OCI-LY1 (cell line): ENCODE measurements around the gene ZBTB43.

Source experiments
- H2AFZ ChIP-seq: fragments of 200-600 bp; sonication (generic), shearing (Covaris generic); 2 replicates; pipeline ENCODE4 v1.6.0; 2014; ENCODE audit warnings: antibody characterized with exemption, mild to moderate bottlenecking, low read length
- H3F3A ChIP-seq: fragments of 200-600 bp; sonication (generic), shearing (Covaris generic); 2 replicates; pipeline ENCODE4 v1.6.0; 2014; ENCODE audit warnings: mild to moderate bottlenecking, antibody characterized with exemption, low read length, moderate library complexity; ENCODE audit not compliant: insufficient read depth
- H3K27ac ChIP-seq: fragments of 200-600 bp; sonication (generic); 2 replicates; pipeline ENCODE4 v1.5.1; 2014; ENCODE audit warnings: low read length, mixed run types, mild to moderate bottlenecking, low read depth; ENCODE audit not compliant: poor library complexity, severe bottlenecking
- H3K27me3 ChIP-seq: fragments of 200-600 bp; sonication (generic); 2 replicates; pipeline ENCODE4 v1.6.0; 2014; ENCODE audit warnings: antibody characterized with exemption, mild to moderate bottlenecking, low read length, moderate library complexity; ENCODE audit not compliant: insufficient read depth
- H3K36me3 ChIP-seq: fragments of 200-600 bp; sonication (generic); 2 replicates; pipeline ENCODE4 v1.6.1; 2014; ENCODE audit warnings: mild to moderate bottlenecking, antibody characterized with exemption, low read length, moderate library complexity, mixed read lengths; ENCODE audit not compliant: insufficient read depth
- H3K4me1 ChIP-seq: fragments of 200-600 bp; sonication (generic); 2 replicates; pipeline ENCODE4 v1.5.1; 2014; ENCODE audit warnings: mild to moderate bottlenecking, low read length, moderate library complexity; ENCODE audit not compliant: insufficient read depth, severe bottlenecking
- H3K4me2 ChIP-seq: fragments of 200-600 bp; sonication (generic), shearing (Covaris generic); 2 replicates; pipeline ENCODE4 v1.6.1; 2014; ENCODE audit warnings: low read length
- H3K4me3 ChIP-seq: fragments of 200-600 bp; sonication (generic); 2 replicates; pipeline ENCODE4 v1.5.1; 2014; ENCODE audit warnings: low read length, low read depth, mild to moderate bottlenecking, mixed read lengths; ENCODE audit not compliant: poor library complexity, severe bottlenecking
- H3K79me2 ChIP-seq: fragments of 200-600 bp; shearing (Covaris generic); 2 replicates; pipeline ENCODE4 v1.6.1; 2016; ENCODE audit warnings: mixed run types, low read length, mixed read lengths; ENCODE audit not compliant: insufficient read depth
- H3K9ac ChIP-seq: fragments of 200-600 bp; sonication (generic), shearing (Covaris generic); 2 replicates; pipeline ENCODE4 v1.6.1; 2014; ENCODE audit warnings: mild to moderate bottlenecking, low read length, mixed read lengths
- H3K9me2 ChIP-seq: fragments of 200-600 bp; sonication (generic), shearing (Covaris generic); 2 replicates; pipeline ENCODE4 v1.6.1; 2014; ENCODE audit warnings: low read depth, mild to moderate bottlenecking, low read length, mixed read lengths
- H3K9me3 ChIP-seq: fragments of 200-600 bp; shearing (Covaris generic); 2 replicates; pipeline ENCODE4 v1.6.1; 2014; ENCODE audit warnings: low read length, mixed read lengths
- H4K20me1 ChIP-seq: fragments of 200-600 bp; sonication (generic), shearing (Covaris generic); 2 replicates; pipeline ENCODE4 v1.6.0; 2016; ENCODE audit warnings: mild to moderate bottlenecking, low read length; ENCODE audit not compliant: insufficient read depth
- EZH2 ChIP-seq: fragments of 200-600 bp; sonication (generic), shearing (Covaris generic); IDR thresholded peaks from 2 replicates; pipeline ENCODE4 v1.8.0; 2017; ENCODE audit warnings: borderline replicate concordance, mixed run types, mild to moderate bottlenecking, antibody characterized with exemption, low read length, moderate library complexity, mixed read lengths
- TF ChIP-seq, protein P1 (sequence below): fragments of 200-600 bp; sonication (generic), shearing (Covaris generic); IDR thresholded peaks from 2 replicates; pipeline ENCODE4 v1.5.1; 2017; ENCODE audit warnings: mild to moderate bottlenecking, antibody characterized with exemption, low read length, moderate library complexity, mixed read lengths

ZBTB43 gene, protein sequence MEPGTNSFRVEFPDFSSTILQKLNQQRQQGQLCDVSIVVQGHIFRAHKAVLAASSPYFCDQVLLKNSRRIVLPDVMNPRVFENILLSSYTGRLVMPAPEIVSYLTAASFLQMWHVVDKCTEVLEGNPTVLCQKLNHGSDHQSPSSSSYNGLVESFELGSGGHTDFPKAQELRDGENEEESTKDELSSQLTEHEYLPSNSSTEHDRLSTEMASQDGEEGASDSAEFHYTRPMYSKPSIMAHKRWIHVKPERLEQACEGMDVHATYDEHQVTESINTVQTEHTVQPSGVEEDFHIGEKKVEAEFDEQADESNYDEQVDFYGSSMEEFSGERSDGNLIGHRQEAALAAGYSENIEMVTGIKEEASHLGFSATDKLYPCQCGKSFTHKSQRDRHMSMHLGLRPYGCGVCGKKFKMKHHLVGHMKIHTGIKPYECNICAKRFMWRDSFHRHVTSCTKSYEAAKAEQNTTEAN

DNA sequence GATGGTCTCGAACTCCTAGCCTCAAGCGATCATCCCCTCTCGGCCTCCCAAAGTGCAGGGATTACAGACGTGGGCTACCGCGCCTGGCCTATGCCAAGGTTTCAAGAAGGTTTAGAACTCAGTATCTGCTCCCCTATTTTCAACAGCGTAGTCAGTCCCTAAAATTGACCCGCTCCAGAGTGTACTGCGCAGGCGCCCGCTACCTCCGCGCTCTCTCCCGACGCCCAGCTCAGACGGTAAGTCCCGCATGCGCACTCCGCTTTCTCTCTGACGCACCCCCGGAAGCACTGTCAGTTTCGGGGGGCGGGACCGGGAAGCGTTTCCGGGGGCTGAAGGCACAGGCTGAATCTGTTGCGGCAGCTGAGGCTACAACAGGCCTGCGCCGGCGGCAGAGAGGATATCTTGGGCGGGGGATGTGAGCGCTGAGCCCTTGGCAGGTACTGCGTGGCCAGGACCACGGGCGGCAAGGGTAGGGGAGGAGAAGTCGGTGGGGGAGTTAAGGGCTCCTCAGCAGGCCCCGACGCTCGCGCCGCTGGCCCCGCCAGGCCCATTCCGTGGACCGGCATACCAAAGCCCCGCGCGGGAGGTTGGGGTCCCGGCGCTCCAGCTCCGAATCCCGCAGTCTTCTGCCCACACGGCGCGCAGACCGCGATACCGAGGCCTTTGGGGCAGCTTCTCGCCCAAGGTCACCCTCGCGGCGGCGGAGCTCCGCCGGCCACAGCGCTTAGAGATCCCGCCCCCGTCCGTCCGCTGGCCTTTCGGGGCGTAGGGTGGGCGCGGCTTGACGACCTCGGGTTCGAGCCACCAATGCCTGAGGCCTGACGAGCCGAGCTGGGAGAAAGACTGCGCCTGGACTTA lies at the start of gene ZBTB43:
TSS of gene ZBTB43 (plus strand) at position 345 of the 858 bp plus-strand sequence. CDS start 27,470 bp downstream, outside the sequence.
- Histone ChIP-seq H3K9me2 (no peaks in the 10 kb centered on the region), H3K9ac (peak within 1 kb of the TSS; percentile 75), H4K20me1 (0 out of 2 replicates have a peak, but pooled peaks cover 3% of the 10 kb centered on the region), H3K4me3 (peak within 1 kb of the TSS; percentile 79), H3K4me2 (peak within 1 kb of the TSS; percentile 72), H3K9me3 (no peaks in the 10 kb centered on the region), H3K27ac (peak within 1 kb of the TSS; percentile 47), H3F3A (no peaks in the 10 kb centered on the region), H3K36me3 (peaks cover 11% of the 10 kb centered on the region; the same call in 1 of the 2 replicates), H3K27me3 (peaks cover 3% of the 10 kb centered on the region; the same call in 1 of the 2 replicates), H3K4me1 (peaks cover 22% of the 10 kb centered on the region), H2AFZ (peak within 1 kb of the TSS; percentile 85; the same call in 1 of the 2 replicates), H3K79me2 (peaks cover 30% of the 10 kb centered on the region)
- no peak for TF ChIP-seq EZH2
- TF ChIP-seq, protein P1, sequence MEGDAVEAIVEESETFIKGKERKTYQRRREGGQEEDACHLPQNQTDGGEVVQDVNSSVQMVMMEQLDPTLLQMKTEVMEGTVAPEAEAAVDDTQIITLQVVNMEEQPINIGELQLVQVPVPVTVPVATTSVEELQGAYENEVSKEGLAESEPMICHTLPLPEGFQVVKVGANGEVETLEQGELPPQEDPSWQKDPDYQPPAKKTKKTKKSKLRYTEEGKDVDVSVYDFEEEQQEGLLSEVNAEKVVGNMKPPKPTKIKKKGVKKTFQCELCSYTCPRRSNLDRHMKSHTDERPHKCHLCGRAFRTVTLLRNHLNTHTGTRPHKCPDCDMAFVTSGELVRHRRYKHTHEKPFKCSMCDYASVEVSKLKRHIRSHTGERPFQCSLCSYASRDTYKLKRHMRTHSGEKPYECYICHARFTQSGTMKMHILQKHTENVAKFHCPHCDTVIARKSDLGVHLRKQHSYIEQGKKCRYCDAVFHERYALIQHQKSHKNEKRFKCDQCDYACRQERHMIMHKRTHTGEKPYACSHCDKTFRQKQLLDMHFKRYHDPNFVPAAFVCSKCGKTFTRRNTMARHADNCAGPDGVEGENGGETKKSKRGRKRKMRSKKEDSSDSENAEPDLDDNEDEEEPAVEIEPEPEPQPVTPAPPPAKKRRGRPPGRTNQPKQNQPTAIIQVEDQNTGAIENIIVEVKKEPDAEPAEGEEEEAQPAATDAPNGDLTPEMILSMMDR: no peak

DNA sequence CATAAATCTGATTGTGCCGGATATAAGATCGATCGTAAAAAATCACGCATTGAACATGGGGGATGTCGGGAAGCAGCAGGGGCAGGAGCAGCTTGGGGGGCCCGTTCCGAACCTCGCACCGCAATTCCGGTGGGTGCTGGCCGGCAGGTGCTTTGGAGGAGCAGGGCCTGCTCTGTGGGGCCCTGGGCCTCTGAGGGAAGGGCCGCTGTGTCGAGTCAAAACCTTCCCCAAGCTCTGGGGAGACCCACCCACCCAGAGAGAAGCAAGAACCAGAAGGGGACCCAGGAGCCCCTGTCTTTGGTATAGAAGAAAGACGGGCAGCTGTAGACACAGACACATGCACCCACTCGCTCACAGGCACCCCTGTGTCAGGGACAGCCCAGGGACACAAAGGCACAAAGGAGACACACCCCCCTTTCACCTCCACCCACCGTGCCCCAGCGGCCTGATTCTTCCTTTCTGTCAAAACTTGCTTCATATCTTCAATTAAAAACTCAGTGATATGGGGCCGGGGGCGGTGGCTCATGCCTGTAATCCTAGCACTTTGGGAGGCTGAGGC lies 49.4 kb upstream of the ZBTB43 start:
- H3K27me3 ChIP-seq: 0 out of 2 replicates have a peak, but pooled peaks cover 5% of the 10 kb centered on the region
- H3K79me2 ChIP-seq: no peaks in the 10 kb centered on the region
- no peak for TF ChIP-seq EZH2
- TF ChIP-seq, protein P1: no peak
- no peak overlapping the region for H3K4me2 ChIP-seq
- H3K9me2 ChIP-seq: no peaks in the 10 kb centered on the region
- H3F3A ChIP-seq: no peaks in the 10 kb centered on the region
- no peaks in the 10 kb centered on the region for H3K36me3 ChIP-seq
- no peak overlapping the region for H3K27ac ChIP-seq
- no peak overlapping the region for H3K9ac ChIP-seq
- no peak overlapping the region for H3K4me3 ChIP-seq
- H4K20me1 ChIP-seq: no peaks in the 10 kb centered on the region
- H3K4me1 ChIP-seq: no peaks in the 10 kb centered on the region
- H3K9me3 ChIP-seq: no peaks in the 10 kb centered on the region
- H2AFZ ChIP-seq: no peak overlapping the region

DNA sequence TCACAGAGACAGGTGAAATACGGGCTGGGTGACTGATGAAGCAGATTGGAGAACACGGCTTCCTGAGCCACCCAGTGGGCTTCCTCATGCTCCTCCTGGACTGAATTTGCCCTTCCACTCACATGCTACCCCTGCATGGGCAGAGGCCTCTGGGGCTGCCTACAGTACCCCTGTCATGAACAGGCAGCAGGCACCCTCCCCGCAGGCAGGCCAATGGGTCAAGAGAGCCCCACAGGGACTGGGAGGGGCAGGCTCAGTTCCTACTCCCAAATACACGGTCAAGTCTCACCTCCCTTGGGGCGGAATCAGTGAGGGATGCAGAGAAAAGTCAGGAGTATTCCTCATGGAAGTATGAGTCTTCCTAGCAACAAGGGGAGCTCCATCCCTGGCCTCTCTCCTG lies 48.6 kb upstream of the ZBTB43 start:
- no peaks in the 10 kb centered on the region for H3K4me1 ChIP-seq
- TF ChIP-seq, protein P1: no peak
- TF ChIP-seq EZH2: no peak
- no peaks in the 10 kb centered on the region for H3K9me2 ChIP-seq
- no peak overlapping the region for H3K4me3 ChIP-seq
- H3K9me3 ChIP-seq: no peaks in the 10 kb centered on the region
- no peaks in the 10 kb centered on the region for H4K20me1 ChIP-seq
- no peak overlapping the region for H2AFZ ChIP-seq
- H3K79me2 ChIP-seq: no peaks in the 10 kb centered on the region
- H3K9ac ChIP-seq: no peak overlapping the region
- no peak overlapping the region for H3K4me2 ChIP-seq
- no peak overlapping the region for H3K27ac ChIP-seq
- H3K27me3 ChIP-seq: 0 out of 2 replicates have a peak, but pooled peaks cover 5% of the 10 kb centered on the region
- H3K36me3 ChIP-seq: no peaks in the 10 kb centered on the region
- no peaks in the 10 kb centered on the region for H3F3A ChIP-seq
